HepG2 (cell line): ENCODE measurements around the gene RGS10. TPM values are rescaled to one million over a fixed set of nuclear protein-coding genes. Genes with fewer than 3 reads are reported as not detected.

Source experiments
- ATAC-seq: fragments of 200-7000 bp; cut with Tn5 transposase; 3 replicates; pipeline ENCODE4 v1.9.1; 2020; ENCODE audit warnings: mild to moderate bottlenecking, moderate library complexity
- BruUV-seq: library from RNA; stranded (reverse); fragments of 400-500 nt; replicated peaks from 2 replicates; lab custom pipeline; 2021; lab: Mats Ljungman, UMichigan
- CTCF ChIA-PET: fragments of 300-600 bp; formaldehyde crosslinking; extraction: SDS; loops from one replicate; lab custom pipeline; 2021; ENCODE audit warnings: low total read pairs, inconsistent platforms, low intra/inter-chr PET ratio; lab: Yijun Ruan, JAX
- POLR2A ChIA-PET: fragments of 350-600 bp; sonication (Branson Sonifier 250); formaldehyde crosslinking; loops from one replicate; lab custom pipeline; 2020; ENCODE audit warnings: antibody characterized with exemption, inconsistent platforms; lab: Yijun Ruan, JAX
- DNase-seq: peaks from one replicate; pipeline ENCODE4 v3.0.0-alpha.2; 2015; ENCODE audit warnings: low spot score
- FAIRE-seq: peaks from 3 replicates; lab custom pipeline; 2011; peaks lifted over from hg19 to GRCh38; lab: Jason Lieb, UNC
- H2AFZ ChIP-seq: one replicate; pipeline ENCODE4 v1.6.1; 2011; ENCODE audit warnings: low read length, inconsistent platforms
- H3K27ac ChIP-seq: fragments of 300-600 bp; 3 replicates; pipeline ENCODE4 v1.8.0; 2011; ENCODE audit warnings: mixed run types, mild to moderate bottlenecking, mixed read lengths, low read length, inconsistent platforms; ENCODE audit not compliant: insufficient read depth; ENCODE audit errors: extremely low read length
- H3K27me3 ChIP-seq, 2 experiments: fragments of 200-600 bp in 1 of 2; 2 replicates in 1 of 2; 3 replicates in 1 of 2; pipeline versions ENCODE4 v1.6.0 to v1.8.0; 2011; ENCODE audit warnings: low read length in 2 of 2, mild to moderate bottlenecking in 2 of 2, moderate library complexity in 2 of 2, inconsistent platforms in 1 of 2; ENCODE audit not compliant: insufficient read depth in 2 of 2, control insufficient read depth in 1 of 2
- H3K36me3 ChIP-seq, 2 experiments: fragments of 200-600 bp in 1 of 2; replicated peaks in 1 of 2; 2 replicates in 1 of 2; 3 replicates in 1 of 2; pipeline versions ENCODE4 v1.5.1 to v1.8.0; 2011; ENCODE audit warnings: low read length in 2 of 2, inconsistent platforms in 1 of 2; ENCODE audit not compliant: insufficient read depth in 2 of 2, control insufficient read depth in 1 of 2
- H3K4me1 ChIP-seq: 2 replicates; pipeline ENCODE4 v1.5.1; 2012; ENCODE audit warnings: low read length, inconsistent platforms; ENCODE audit not compliant: insufficient read depth
- H3K4me2 ChIP-seq: 2 replicates; pipeline ENCODE4 v1.6.0; 2011; ENCODE audit warnings: low read depth, low read length, inconsistent platforms
- H3K4me3 ChIP-seq, 3 experiments: fragments of 200-600 bp in 1 of 3; sonication (generic), shearing (Covaris generic) in 1 of 3; replicated peaks in 1 of 3; 2 replicates each; pipeline ENCODE4 v1.5.1; 2011 to 2016; ENCODE audit warnings: low read length in 3 of 3, inconsistent platforms in 2 of 3, low read depth in 2 of 3, mild to moderate bottlenecking in 2 of 3, control low read depth in 1 of 3, mixed read lengths in 1 of 3; ENCODE audit not compliant: insufficient read depth in 1 of 3
- H3K79me2 ChIP-seq: one replicate; pipeline ENCODE4 v1.6.1; 2011; ENCODE audit warnings: low read length, inconsistent platforms; ENCODE audit not compliant: insufficient read depth
- H3K9ac ChIP-seq: 2 replicates; pipeline ENCODE4 v1.6.0; 2011; ENCODE audit warnings: mild to moderate bottlenecking, low read depth, low read length, inconsistent platforms; ENCODE audit not compliant: insufficient read depth
- H3K9me3 ChIP-seq: 2 replicates; pipeline ENCODE4 v1.5.1; 2012; ENCODE audit warnings: mild to moderate bottlenecking, low read length
- H4K20me1 ChIP-seq: 2 replicates; pipeline ENCODE4 v1.6.0; 2011; ENCODE audit warnings: inconsistent platforms, mild to moderate bottlenecking, low read length, moderate library complexity; ENCODE audit not compliant: insufficient read depth
- CAMTA2 ChIP-seq: sonication (generic); formaldehyde crosslinking; IDR thresholded peaks from 2 replicates; pipeline ENCODE4 v1.4.0; 2020; ENCODE audit warnings: mild to moderate bottlenecking, missing genetic modification reagents, borderline replicate concordance
- GZF1 ChIP-seq: sonication (generic); formaldehyde crosslinking; IDR thresholded peaks from 2 replicates; pipeline ENCODE4 v1.5.1; 2020; ENCODE audit warnings: mild to moderate bottlenecking, missing genetic modification reagents
- NFIC ChIP-seq: IDR thresholded peaks from 2 replicates; pipeline ENCODE4 v1.6.1; 2012; ENCODE audit warnings: mild to moderate bottlenecking, low read length, inconsistent platforms
- NFYC ChIP-seq: IDR thresholded peaks from 2 replicates; pipeline ENCODE4 v1.6.1; 2016; ENCODE audit warnings: missing genetic modification reagents, missing compliant biosample characterization
- ZNF556 ChIP-seq: sonication (generic); formaldehyde crosslinking; IDR thresholded peaks from 2 replicates; pipeline ENCODE4 v1.4.0; 2020; ENCODE audit warnings: mild to moderate bottlenecking, missing genetic modification reagents, borderline replicate concordance
- ZNF703 ChIP-seq: sonication (generic); formaldehyde crosslinking; IDR thresholded peaks from 2 replicates; pipeline ENCODE4 v1.5.1; 2020; ENCODE audit warnings: missing genetic modification reagents, mild to moderate bottlenecking, moderate library complexity, borderline replicate concordance
- ZNF781 ChIP-seq: sonication (generic); formaldehyde crosslinking; IDR thresholded peaks from 2 replicates; pipeline ENCODE4 v1.5.1; 2020; ENCODE audit warnings: borderline replicate concordance, mild to moderate bottlenecking, missing genetic modification reagents; ENCODE audit errors: not compliant biosample characterization
- WGBS: methylation state at CpG from one replicate; pipeline ENCODE4 v1.1.6; 2017; ENCODE audit warnings: low lambda C conversion rate; 5-methylcytosine and 5-hydroxymethylcytosine counted together
- in situ Hi-C: cut with HindIII; loops from 2 replicates; pipeline ENCODE4 v1.10.0; 2017; ENCODE audit warnings: low pct_unique_long_range_greater_than_20kb; ENCODE audit not compliant: extremely low pct_ligation_motif_present
- intact Hi-C: fragments of 100-400 bp; cut with micrococcal nuclease; formaldehyde crosslinking; loops from one replicate; pipeline ENCODE4 v1.10.0; 2022; ENCODE audit not compliant: unreplicated experiment
- polyA plus RNA-seq, 8 experiments: library from polyadenylated mRNA; depleted of rRNA in 3 of 8; stranded (reverse) in 7 of 8; unstranded in 1 of 8; fragments of >200 nt; fragmentation: Illumina TruSeq in 4 of 8; extraction: Trizol in 4 of 8; gene quantifications; 2 replicates each; pipeline versions ENCODE4 v1.2.1 to v1.2.3, GENCODE V29; 2011 to 2016; ENCODE audit warnings: low read depth in 4 of 8, missing spikeins in 1 of 8, mixed read lengths in 1 of 8; ENCODE audit not compliant: insufficient read depth in 1 of 8
- total RNA-seq, 5 experiments: library from RNA; depleted of rRNA; stranded (reverse); fragments of >200 nt; fragmentation: Illumina TruSeq; extraction: Trizol; gene quantifications; 2 replicates each; pipeline ENCODE4 v1.2.3, GENCODE V29; 2016; ENCODE audit warnings: low read depth in 1 of 5
- TF ChIP-seq, protein P1 (sequence below): sonication (generic); formaldehyde crosslinking; IDR thresholded peaks from 2 replicates; pipeline ENCODE4 v1.8.0; 2022; ENCODE audit warnings: low read depth, missing genetic modification reagents
- TF ChIP-seq, protein P2 (sequence below): sonication (generic); formaldehyde crosslinking; IDR thresholded peaks from 2 replicates; pipeline ENCODE4 v1.4.0; 2020; ENCODE audit warnings: mild to moderate bottlenecking, missing genetic modification reagents
- TF ChIP-seq, protein P3 (sequence below): sonication (generic); formaldehyde crosslinking; conservative IDR thresholded peaks from 2 replicates; pipeline ENCODE4 v1.8.1; 2023; ENCODE audit warnings: missing genetic modification reagents

Gene RGS10
- total and polyA plus RNA-seq, 2 of the 13 experiments (the other 11 are each of a cell fraction or from before 2014, with no cell fraction given) = 1.7 to 5.1 TPM

DNA sequence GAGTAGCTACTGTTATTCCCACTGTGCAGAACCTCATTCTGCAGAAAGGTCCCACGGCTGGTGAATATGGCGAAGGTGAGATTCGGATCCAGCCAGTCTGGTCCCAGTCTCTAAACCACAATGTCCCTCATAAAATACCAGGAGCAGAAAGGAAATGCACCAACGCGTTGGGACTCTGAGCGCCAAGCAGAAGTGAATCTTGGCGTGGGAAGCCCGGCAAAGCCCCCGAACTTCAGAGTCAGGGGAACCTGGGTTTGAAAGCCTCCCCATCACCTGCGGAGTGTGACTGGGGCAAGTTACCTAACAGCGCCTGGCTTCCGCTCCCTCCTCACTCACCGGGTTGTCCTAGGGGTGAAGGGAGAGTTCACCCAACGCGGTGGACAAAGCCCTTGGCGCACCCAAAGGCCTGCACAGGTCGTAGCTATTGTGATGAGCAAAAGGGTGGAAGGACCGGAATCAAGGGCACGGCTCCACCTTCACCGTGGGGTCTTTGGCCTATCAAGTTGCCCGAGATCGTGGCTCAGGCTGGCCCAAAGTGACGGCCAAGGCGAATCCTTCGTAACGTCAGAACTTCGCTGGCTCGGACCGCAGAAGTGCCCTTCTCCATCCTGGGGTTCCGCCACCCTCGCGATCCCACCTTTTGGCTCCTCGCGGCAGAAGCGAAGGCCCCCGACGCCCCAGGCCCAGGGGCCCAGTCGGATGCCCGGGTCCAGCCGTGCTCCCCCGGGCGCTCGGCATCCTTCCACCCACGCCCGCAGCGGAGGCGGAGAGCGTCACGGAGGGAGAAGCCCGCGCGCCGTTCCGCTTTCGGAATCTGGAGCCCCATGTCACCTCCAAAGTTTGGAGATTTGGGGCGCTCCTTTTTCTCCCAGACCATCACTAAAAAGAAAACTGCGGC, 811 bp downstream of the RGS10 start:
- TF ChIP-seq ZNF703 (no peak), NFIC (no peak), ZNF556 (no peak), ZNF781 (CRISPR knock-in tag) (no peak), NFYC (CRISPR knock-in tag) (no peak), CAMTA2 (CRISPR knock-in tag) (no peak), GZF1 (CRISPR knock-in tag) (no peak)
- TF ChIP-seq, protein P1, sequence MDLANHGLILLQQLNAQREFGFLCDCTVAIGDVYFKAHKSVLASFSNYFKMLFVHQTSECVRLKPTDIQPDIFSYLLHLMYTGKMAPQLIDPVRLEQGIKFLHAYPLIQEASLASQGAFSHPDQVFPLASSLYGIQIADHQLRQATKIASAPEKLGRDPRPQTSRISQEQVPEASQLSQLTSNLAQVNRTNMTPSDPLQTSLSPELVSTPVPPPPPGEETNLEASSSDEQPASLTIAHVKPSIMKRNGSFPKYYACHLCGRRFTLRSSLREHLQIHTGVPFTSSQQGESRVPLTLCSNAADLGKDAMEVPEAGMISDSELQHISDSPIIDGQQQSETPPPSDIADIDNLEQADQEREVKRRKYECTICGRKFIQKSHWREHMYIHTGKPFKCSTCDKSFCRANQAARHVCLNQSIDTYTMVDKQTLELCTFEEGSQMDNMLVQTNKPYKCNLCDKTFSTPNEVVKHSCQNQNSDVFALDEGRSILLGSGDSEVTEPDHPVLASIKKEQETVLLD = no peak
- TF ChIP-seq, protein P2, sequence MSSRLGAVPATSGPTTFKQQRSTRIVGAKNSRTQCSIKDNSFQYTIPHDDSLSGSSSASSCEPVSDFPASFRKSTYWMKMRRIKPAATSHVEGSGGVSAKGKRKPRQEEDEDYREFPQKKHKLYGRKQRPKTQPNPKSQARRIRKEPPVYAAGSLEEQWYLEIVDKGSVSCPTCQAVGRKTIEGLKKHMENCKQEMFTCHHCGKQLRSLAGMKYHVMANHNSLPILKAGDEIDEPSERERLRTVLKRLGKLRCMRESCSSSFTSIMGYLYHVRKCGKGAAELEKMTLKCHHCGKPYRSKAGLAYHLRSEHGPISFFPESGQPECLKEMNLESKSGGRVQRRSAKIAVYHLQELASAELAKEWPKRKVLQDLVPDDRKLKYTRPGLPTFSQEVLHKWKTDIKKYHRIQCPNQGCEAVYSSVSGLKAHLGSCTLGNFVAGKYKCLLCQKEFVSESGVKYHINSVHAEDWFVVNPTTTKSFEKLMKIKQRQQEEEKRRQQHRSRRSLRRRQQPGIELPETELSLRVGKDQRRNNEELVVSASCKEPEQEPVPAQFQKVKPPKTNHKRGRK (CRISPR knock-in tag) = no peak
- TF ChIP-seq, protein P3, sequence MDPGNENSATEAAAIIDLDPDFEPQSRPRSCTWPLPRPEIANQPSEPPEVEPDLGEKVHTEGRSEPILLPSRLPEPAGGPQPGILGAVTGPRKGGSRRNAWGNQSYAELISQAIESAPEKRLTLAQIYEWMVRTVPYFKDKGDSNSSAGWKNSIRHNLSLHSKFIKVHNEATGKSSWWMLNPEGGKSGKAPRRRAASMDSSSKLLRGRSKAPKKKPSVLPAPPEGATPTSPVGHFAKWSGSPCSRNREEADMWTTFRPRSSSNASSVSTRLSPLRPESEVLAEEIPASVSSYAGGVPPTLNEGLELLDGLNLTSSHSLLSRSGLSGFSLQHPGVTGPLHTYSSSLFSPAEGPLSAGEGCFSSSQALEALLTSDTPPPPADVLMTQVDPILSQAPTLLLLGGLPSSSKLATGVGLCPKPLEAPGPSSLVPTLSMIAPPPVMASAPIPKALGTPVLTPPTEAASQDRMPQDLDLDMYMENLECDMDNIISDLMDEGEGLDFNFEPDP = no peak
- no peak overlapping the region for H3K4me2 ChIP-seq
- BruUV-seq = no TSS peak
- DNase-seq (no peak), FAIRE-seq (no peak), ATAC-seq (no peak)
- H3K79me2 ChIP-seq = no peaks in the 10 kb centered on the region
- POLR2A ChIA-PET = no interaction called here
- H3K27ac ChIP-seq = no peak overlapping the region
- H4K20me1 ChIP-seq = no peaks in the 10 kb centered on the region
- peak overlapping the region in 2 of 3 experiments; percentile 46 to 71; a peak in 2 of 6 replicates for H3K4me3 ChIP-seq
- no peaks in the 10 kb centered on the region for H3K36me3 ChIP-seq
- peaks cover 31% of the 10 kb centered on the region for H3K4me1 ChIP-seq
- intact Hi-C loops (loop anchor here (5.0 kb wide), 1 partner anchor 44 kb away; no protein-coding TSS in a partner anchor), in situ Hi-C loops (loop anchor here (5.0 to 25.0 kb wide), 2 partner anchors 39 to 354 kb away; partner anchors contain the start of gene PRDX3)
- no peaks in the 10 kb centered on the region for H3K9me3 ChIP-seq
- no peak overlapping the region for H2AFZ ChIP-seq
- CTCF ChIA-PET = no interaction called here
- 90% methylated on average over 55 of the region's 57 CpGs for WGBS
- peaks cover 6 to 46% of the 10 kb centered on the region in 2 experiments; a peak in 4 of 5 replicates for H3K27me3 ChIP-seq
- no peak overlapping the region for H3K9ac ChIP-seq
